Measurements from ENCODE around the gene PAIP2B.

- TF ChIP-seq EZH2 (IDR thresholded peaks at IDR 0.05), result no peak
- TF ChIP-seq CTCF (IDR thresholded peaks at IDR 0.05), result no peak
Observed at GRCh38 chr2:71235930-71236587, 9.2 kb upstream of the PAIP2B start.
